GM10248 (cell line): ENCODE results near the gene CPM.

Source experiments
- CTCF ChIA-PET: fragments of 300-600 bp; sonication (Branson Sonifier 250); formaldehyde crosslinking; extraction: SDS; loops from one replicate; lab custom pipeline; 2021; ENCODE audit warnings: antibody characterized with exemption; lab: Yijun Ruan, JAX
- POLR2A ChIA-PET: fragments of 350-650 bp; sonication (Branson Sonifier 250); formaldehyde crosslinking; extraction: SDS; loops from one replicate; lab custom pipeline; 2020; ENCODE audit warnings: antibody characterized with exemption; lab: Yijun Ruan, JAX
- DNase-seq: peaks from one replicate; pipeline ENCODE4 v3.0.0; 2012; ENCODE audit errors: extremely low spot score
- TF ChIP-seq, protein P1 (sequence below): IDR thresholded peaks from 2 replicates; pipeline ENCODE4 v1.5.1; 2012; ENCODE audit warnings: mild to moderate bottlenecking, low read depth; ENCODE audit errors: extremely low read depth, missing control alignments, control extremely low read depth

Gene CPM

DNA sequence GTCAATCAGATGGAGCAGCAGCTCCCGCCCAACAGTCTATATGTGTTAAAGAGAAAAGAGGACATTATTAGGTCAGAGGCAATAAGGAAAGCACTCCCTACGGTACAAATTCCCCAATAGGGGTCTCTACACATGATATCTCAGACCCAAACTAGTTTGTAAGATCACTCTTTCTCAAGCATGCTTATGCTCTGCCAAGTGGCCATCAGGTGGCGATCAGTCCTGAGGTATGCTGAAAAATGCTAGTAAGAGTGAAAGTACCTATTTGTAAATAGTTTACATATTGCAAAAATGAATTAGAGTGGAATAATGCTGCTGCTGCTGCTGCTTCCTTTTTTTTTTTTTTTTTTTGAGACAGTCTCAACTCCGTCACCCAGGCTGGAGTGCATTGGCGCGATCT, 61.0 kb downstream of the CPM start:
- ChIA-PET CTCF (interaction anchor here (1.4 kb wide), 1 partner anchor 11 kb away, joined by 3 read pairs; no protein-coding TSS in a partner anchor), POLR2A (no interaction called here)
- TF ChIP-seq, protein P1, sequence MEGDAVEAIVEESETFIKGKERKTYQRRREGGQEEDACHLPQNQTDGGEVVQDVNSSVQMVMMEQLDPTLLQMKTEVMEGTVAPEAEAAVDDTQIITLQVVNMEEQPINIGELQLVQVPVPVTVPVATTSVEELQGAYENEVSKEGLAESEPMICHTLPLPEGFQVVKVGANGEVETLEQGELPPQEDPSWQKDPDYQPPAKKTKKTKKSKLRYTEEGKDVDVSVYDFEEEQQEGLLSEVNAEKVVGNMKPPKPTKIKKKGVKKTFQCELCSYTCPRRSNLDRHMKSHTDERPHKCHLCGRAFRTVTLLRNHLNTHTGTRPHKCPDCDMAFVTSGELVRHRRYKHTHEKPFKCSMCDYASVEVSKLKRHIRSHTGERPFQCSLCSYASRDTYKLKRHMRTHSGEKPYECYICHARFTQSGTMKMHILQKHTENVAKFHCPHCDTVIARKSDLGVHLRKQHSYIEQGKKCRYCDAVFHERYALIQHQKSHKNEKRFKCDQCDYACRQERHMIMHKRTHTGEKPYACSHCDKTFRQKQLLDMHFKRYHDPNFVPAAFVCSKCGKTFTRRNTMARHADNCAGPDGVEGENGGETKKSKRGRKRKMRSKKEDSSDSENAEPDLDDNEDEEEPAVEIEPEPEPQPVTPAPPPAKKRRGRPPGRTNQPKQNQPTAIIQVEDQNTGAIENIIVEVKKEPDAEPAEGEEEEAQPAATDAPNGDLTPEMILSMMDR = peak; percentile 42
- peak; percentile 27 for DNase-seq

DNA sequence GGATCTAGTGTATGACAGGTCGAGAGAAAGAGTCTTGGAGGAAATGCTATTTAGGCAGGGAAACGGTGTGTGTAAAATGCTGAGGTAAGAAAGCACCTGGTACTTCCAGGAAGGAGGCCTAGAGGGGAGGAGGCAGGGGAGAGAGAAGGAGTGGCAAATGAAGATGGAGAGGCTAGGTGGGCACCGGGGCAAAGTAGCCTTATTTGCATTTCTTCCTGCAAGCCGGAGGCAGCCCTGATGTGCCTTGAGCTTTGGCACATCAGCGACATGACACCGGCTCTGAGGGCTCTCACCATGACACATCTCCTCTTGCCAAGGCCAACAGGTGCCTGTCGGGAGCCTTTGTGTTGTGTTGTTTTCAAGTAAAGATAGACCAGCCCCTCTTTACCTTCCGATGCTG, 61.6 kb downstream of the CPM start:
- CTCF ChIA-PET = interaction anchor here (1.0 to 2.1 kb wide), 4 partner anchors 11 to 198 kb away, joined by 3 to 4 read pairs (median 3); no protein-coding TSS in a partner anchor
- DNase-seq = no peak
- TF ChIP-seq, protein P1 = no peak
- POLR2A ChIA-PET = no interaction called here

DNA sequence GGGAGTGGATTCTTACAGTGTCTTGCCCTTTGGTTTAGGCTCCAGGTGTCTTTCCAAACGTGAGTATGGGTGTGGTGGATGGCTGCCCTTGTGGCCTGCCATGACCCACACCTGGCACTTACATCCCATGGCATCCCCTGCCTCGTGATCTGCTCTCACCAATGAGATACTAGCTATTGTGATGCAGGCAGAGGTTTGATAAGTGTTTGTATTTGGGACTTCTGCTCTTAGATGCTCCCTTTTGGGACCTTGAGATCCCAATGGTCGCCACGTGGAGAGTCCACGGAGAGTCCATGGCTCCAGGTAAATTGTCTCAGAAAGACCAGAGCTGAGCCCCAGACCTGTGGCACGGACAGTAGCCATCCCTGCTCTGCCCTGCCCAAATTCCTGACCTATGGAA, 62.5 kb downstream of the CPM start:
- POLR2A ChIA-PET = no interaction called here
- no peak for DNase-seq
- TF ChIP-seq, protein P1 = no peak
- CTCF ChIA-PET = interaction anchor here (1.0 to 2.1 kb wide), 4 partner anchors 13 to 199 kb away, joined by 3 to 4 read pairs (median 4); no protein-coding TSS in a partner anchor

DNA sequence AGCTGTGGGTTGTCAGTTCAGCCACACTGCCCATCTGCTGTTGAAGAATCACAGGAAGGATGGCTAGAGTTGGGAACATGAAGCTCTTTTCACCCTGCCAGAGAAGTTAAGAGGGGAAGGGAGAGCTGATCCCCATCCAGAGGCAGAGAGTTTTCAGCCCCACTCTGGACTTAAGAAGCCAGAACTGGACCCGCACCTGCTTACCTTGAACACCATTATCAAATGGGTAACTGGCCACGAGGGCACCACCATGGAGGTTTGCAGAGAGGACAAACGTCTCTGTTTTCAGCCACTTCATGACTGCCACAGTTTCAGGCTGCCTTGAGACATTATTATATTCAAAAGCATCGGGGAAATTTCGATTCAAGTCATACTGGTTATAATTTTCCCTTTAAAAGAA, 63.0 kb downstream of the CPM start:
- DNase-seq = no peak
- POLR2A ChIA-PET = no interaction called here
- CTCF ChIA-PET = interaction anchor here (1.2 to 2.1 kb wide), 3 partner anchors 9 to 17 kb away, joined by 4 read pairs; no protein-coding TSS in a partner anchor
- TF ChIP-seq, protein P1 = no peak

DNA sequence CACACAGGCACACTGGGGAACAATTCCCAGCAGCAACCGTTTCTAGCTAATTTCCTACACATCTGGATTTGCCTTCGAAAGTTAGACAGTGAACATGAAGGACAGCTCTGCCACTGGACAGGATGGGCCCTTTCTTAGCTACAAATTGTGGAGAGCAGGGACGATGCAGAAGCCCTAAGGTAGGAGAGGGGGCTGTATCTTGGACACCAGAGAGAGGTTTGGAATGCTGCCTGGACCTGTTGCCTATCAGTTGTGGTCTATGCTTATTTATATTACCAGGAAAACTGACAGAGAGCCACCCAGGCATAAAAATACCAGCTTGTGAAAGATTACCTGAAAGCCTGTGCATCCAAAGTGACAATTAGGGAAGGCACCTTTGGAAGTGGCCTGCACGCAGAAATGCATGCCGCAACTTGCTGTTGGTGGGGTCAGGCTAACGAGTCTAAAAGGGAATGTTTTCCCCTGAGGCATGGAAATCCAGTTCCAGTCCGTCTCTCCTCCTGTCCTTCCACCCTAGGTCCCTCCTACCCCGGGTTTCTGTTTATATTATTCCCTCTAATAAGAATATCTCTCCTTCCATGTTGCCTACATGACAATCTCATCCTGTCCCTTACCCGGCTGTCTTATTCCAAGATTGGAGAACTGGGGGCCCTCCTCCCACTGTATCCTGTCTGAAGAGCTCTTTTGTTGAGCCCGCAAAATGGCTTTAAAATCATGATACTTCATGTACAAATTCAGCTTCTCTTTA, 64.8 kb downstream of the CPM start:
- TF ChIP-seq, protein P1 = no peak
- ChIA-PET POLR2A (no interaction called here), CTCF (interaction anchor here (1.1 to 1.9 kb wide), 3 partner anchors 9 to 202 kb away, joined by 3 to 6 read pairs (median 5); no protein-coding TSS in a partner anchor)
- no peak for DNase-seq

DNA sequence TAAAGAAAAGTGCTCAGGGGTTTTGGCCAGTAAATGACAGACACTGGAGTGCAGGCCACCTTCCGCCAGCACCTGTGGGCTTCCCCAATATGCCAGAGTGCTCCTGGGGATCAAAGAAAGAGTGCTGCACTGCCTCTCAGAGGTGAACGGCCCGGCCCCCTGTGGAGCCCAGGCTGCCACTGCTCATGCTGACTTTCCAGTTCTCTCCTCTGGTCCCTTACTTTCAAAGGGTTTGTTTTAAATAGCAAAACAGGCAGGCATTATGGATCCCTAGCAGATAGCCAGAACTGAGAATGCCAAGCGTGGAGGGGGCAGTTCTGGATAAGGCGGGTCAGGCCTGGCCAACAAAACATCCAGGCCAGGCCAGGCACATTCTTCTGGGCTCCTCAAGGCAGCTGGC, 65.4 kb downstream of the CPM start:
- CTCF ChIA-PET = interaction anchor here (1.1 to 1.9 kb wide), 4 partner anchors 10 to 202 kb away, joined by 3 to 8 read pairs (median 6); no protein-coding TSS in a partner anchor
- POLR2A ChIA-PET = no interaction called here
- TF ChIP-seq, protein P1 = no peak
- DNase-seq = no peak
